GM23338 (cell line): ENCODE results near the gene EXOSC7. TPM values are rescaled to one million over a fixed set of nuclear protein-coding genes. Genes with fewer than 3 reads are reported as not detected.

Source experiments
- ATAC-seq: fragments of 200-7000 bp; cut with Tn5 transposase; 3 replicates; pipeline ENCODE4 v1.9.1; 2020
- DNase-seq: peaks from one replicate; pipeline ENCODE4 v3.0.0-alpha.2; 2015; ENCODE audit warnings: low spot score
- H2AFZ ChIP-seq: fragments of 200-600 bp; sonication (generic); 2 replicates; pipeline ENCODE4 v1.8.0; 2016; ENCODE audit warnings: antibody characterized with exemption, mild to moderate bottlenecking, moderate library complexity
- H3F3A ChIP-seq: fragments of 200-600 bp; sonication (generic); replicated peaks from 2 replicates; pipeline ENCODE4 v1.8.0; 2017; ENCODE audit warnings: antibody characterized with exemption, mixed run types, low read depth
- H3K27ac ChIP-seq: fragments of 200-600 bp; sonication (generic); 2 replicates; pipeline ENCODE4 v1.6.1; 2016; ENCODE audit warnings: low read depth
- H3K27me3 ChIP-seq: fragments of 200-600 bp; sonication (generic); 2 replicates; pipeline ENCODE4 v1.8.0; 2016; ENCODE audit warnings: mild to moderate bottlenecking, mixed run types, moderate library complexity; ENCODE audit not compliant: insufficient read depth
- H3K36me3 ChIP-seq: fragments of 200-600 bp; sonication (generic); 2 replicates; pipeline ENCODE4 v1.8.0; 2016; ENCODE audit warnings: mild to moderate bottlenecking; ENCODE audit not compliant: insufficient read depth
- H3K4me1 ChIP-seq: fragments of 200-600 bp; sonication (generic); 2 replicates; pipeline ENCODE4 v1.8.0; 2016; ENCODE audit warnings: mild to moderate bottlenecking, moderate library complexity; ENCODE audit not compliant: insufficient read depth
- H3K4me2 ChIP-seq: fragments of 200-600 bp; sonication (generic); 2 replicates; pipeline ENCODE4 v1.7.1; 2017; ENCODE audit warnings: mixed run types
- H3K4me3 ChIP-seq: fragments of 200-600 bp; sonication (generic); 2 replicates; pipeline ENCODE4 v1.6.1; 2016; ENCODE audit warnings: mixed run types
- H3K79me2 ChIP-seq: fragments of 200-600 bp; sonication (generic); replicated peaks from 2 replicates; pipeline ENCODE4 v1.8.0; 2017; ENCODE audit warnings: mild to moderate bottlenecking; ENCODE audit not compliant: insufficient read depth
- H3K9me2 ChIP-seq: fragments of 200-600 bp; sonication (generic); 2 replicates; pipeline ENCODE4 v1.8.0; 2017; ENCODE audit not compliant: insufficient read depth
- H4K20me1 ChIP-seq: fragments of 200-600 bp; sonication (generic); replicated peaks from 2 replicates; pipeline ENCODE4 v1.8.0; 2017; ENCODE audit warnings: mild to moderate bottlenecking; ENCODE audit not compliant: insufficient read depth
- H3K27ac Mint-ChIP-seq: 2 replicates; pipeline ENCODE4 v1.8.0; 2020; ENCODE audit warnings: inconsistent platforms, mild to moderate bottlenecking, moderate library complexity, mixed read lengths
- H3K27me3 Mint-ChIP-seq: 3 replicates; pipeline ENCODE4 v1.8.0; 2022; ENCODE audit warnings: low read depth, mild to moderate bottlenecking, moderate library complexity, mixed read lengths, inconsistent platforms; ENCODE audit not compliant: insufficient read depth, poor library complexity
- H3K36me3 Mint-ChIP-seq: 3 replicates; pipeline ENCODE4 v1.8.0; 2021; ENCODE audit warnings: low read depth, mild to moderate bottlenecking, inconsistent platforms, moderate library complexity, mixed read lengths
- H3K4me1 Mint-ChIP-seq: 3 replicates; pipeline ENCODE4 v1.8.0; 2020; ENCODE audit warnings: mild to moderate bottlenecking, inconsistent platforms, mixed read lengths
- H3K4me3 Mint-ChIP-seq: 3 replicates; pipeline ENCODE4 v1.8.0; 2021; ENCODE audit warnings: moderate library complexity, mild to moderate bottlenecking, inconsistent platforms, mixed read lengths
- H3K9me3 Mint-ChIP-seq: 3 replicates; pipeline ENCODE4 v1.8.0; 2020; ENCODE audit warnings: moderate library complexity, mild to moderate bottlenecking, inconsistent platforms, mixed read lengths
- CREB1 ChIP-seq: fragments of 250-450 bp; sonication (Bioruptor Pico); IDR thresholded peaks from 2 replicates; pipeline ENCODE4 v1.5.0; 2020; ENCODE audit warnings: low read depth, mild to moderate bottlenecking, moderate library complexity
- ETS1 ChIP-seq: IDR thresholded peaks from 2 replicates; pipeline ENCODE4 v1.6.1; 2016; ENCODE audit warnings: antibody characterized with exemption
- EZH2 ChIP-seq: fragments of 200-600 bp; sonication (generic); IDR thresholded peaks from one replicate; pipeline ENCODE4 v1.8.0; 2017; ENCODE audit warnings: antibody characterized with exemption, mild to moderate bottlenecking, low read depth; ENCODE audit not compliant: unreplicated experiment
- EZH2phosphoT487 ChIP-seq: fragments of 200-600 bp; sonication (generic); IDR thresholded peaks from one replicate; pipeline ENCODE4 v1.8.1; 2018; ENCODE audit warnings: antibody characterized with exemption; ENCODE audit not compliant: unreplicated experiment
- JUNB ChIP-seq: IDR thresholded peaks from one replicate; pipeline ENCODE4 v1.6.1; 2016; ENCODE audit warnings: antibody characterized with exemption; ENCODE audit not compliant: unreplicated experiment
- NANOG ChIP-seq: IDR thresholded peaks from 2 replicates; pipeline ENCODE4 v1.6.1; 2016; ENCODE audit warnings: antibody characterized with exemption, borderline replicate concordance
- POLR2AphosphoS5 ChIP-seq: IDR thresholded peaks from 2 replicates; pipeline ENCODE4 v1.6.1; 2016; ENCODE audit warnings: antibody characterized with exemption, low read depth
- REST ChIP-seq: IDR thresholded peaks from one replicate; pipeline ENCODE4 v1.6.1; 2018; ENCODE audit warnings: antibody characterized with exemption; ENCODE audit not compliant: unreplicated experiment
- STAT1 ChIP-seq: IDR thresholded peaks from one replicate; pipeline ENCODE4 v1.6.1; 2016; ENCODE audit warnings: antibody characterized with exemption; ENCODE audit not compliant: unreplicated experiment
- ZNF114 ChIP-seq: fragments of 250-450 bp; sonication (Bioruptor Pico); IDR thresholded peaks from 2 replicates; pipeline ENCODE4 v1.5.0; 2020; ENCODE audit warnings: mild to moderate bottlenecking, moderate library complexity
- ZNF331 ChIP-seq: fragments of 250-450 bp; sonication (Bioruptor Pico); IDR thresholded peaks from 2 replicates; pipeline ENCODE4 v1.5.0; 2020; ENCODE audit warnings: low read depth, mild to moderate bottlenecking, moderate library complexity
- ZNF462 ChIP-seq: fragments of 250-450 bp; sonication (Bioruptor Pico); IDR thresholded peaks from 2 replicates; pipeline ENCODE4 v1.5.0; 2020; ENCODE audit warnings: mild to moderate bottlenecking, moderate library complexity
- polyA plus RNA-seq: library from polyadenylated mRNA; unstranded; fragments of >200 nt; fragmentation: Nextera tagmentation; extraction: Ambion mirVana; gene quantifications from 2 replicates; pipeline ENCODE4 v1.2.1, GENCODE V29; 2016
- total RNA-seq: library from RNA; depleted of rRNA; stranded (reverse); fragments of >200 nt; shearing (Covaris generic); gene quantifications from 2 replicates; pipeline ENCODE4 v1.2.3, GENCODE V29; 2014

EXOSC7 gene
- total and polyA plus RNA-seq, 2 experiments from 2014 or later = 84.8 to 120 TPM

GRCh38 chr3:44989141-44989540 is 13.1 kb downstream of the EXOSC7 start (continued):
- TF ChIP-seq CREB1 (CRISPR knock-in tag) = no peak
- no peak for TF ChIP-seq EZH2
- TF ChIP-seq STAT1 = no peak
- no peak for TF ChIP-seq ZNF114 (CRISPR knock-in tag)
- no peak for TF ChIP-seq JUNB
- TF ChIP-seq NANOG = no peak

- Mint-ChIP-seq H3K27ac (peak overlapping the region; percentile 41), H3K4me3 (no peak overlapping the region), H3K4me1 (peaks cover 43% of the 10 kb centered on the region), H3K36me3 (peaks cover 82% of the 10 kb centered on the region), H3K9me3 (peaks cover 21% of the 10 kb centered on the region), H3K27me3 (peaks cover 3% of the 10 kb centered on the region)
- Histone ChIP-seq H4K20me1 (peaks cover 23% of the 10 kb centered on the region), H3K36me3 (peaks cover 12% of the 10 kb centered on the region; the same call in 1 of the 2 replicates), H3K27me3 (no peaks in the 10 kb centered on the region), H2AFZ (no peak overlapping the region), H3K9me2 (peaks cover 4% of the 10 kb centered on the region; the same call in 1 of the 2 replicates), H3F3A (0 out of 2 replicates have a peak, but pooled peaks cover 4% of the 10 kb centered on the region), H3K4me1 (peaks cover 28% of the 10 kb centered on the region), H3K27ac (no peak overlapping the region), H3K79me2 (peaks cover 78% of the 10 kb centered on the region), H3K4me2 (no peak overlapping the region), H3K4me3 (no peak overlapping the region)
- DNase-seq (no peak), ATAC-seq (no peak)
- no peak for TF ChIP-seq CREB1 (CRISPR knock-in tag)
- no peak for TF ChIP-seq NANOG
- no peak for TF ChIP-seq EZH2phosphoT487
- no peak for TF ChIP-seq ZNF331 (CRISPR knock-in tag)
- no peak for TF ChIP-seq POLR2AphosphoS5
- TF ChIP-seq ETS1 = no peak
- no peak for TF ChIP-seq JUNB
- TF ChIP-seq REST = no peak
- TF ChIP-seq EZH2 = no peak
- no peak for TF ChIP-seq STAT1
- TF ChIP-seq ZNF114 (CRISPR knock-in tag) = no peak
- no peak for TF ChIP-seq ZNF462 (CRISPR knock-in tag)
Observed at GRCh38 chr3:44989636-44990373, 13.8 kb downstream of the EXOSC7 start.
